SH-SY5Y (cell line): Measurements from ENCODE around the gene COMMD9.

Experiments
- GATA2 ChIP-seq: IDR thresholded peaks from 2 replicates; pipeline ENCODE4 v1.6.1; 2011; ENCODE audit warnings: mild to moderate bottlenecking, low read depth, low read length
- GATA3 ChIP-seq: IDR thresholded peaks from 2 replicates; pipeline ENCODE4 v1.6.1; 2011; ENCODE audit warnings: low read depth, mild to moderate bottlenecking, low read length, moderate library complexity

- TF ChIP-seq GATA2: no peak
- no peak for TF ChIP-seq GATA3
These were observed 6.3 kb downstream of the COMMD9 start for GRCh38 chr11:36282926-36283325.
